GM21723 (cell line): ENCODE results near the gene LCOR.
A peak's percentile ranks its signal among the peaks of the same experiment; 100 is the strongest.
"Not testable (repeated sequence)": the region's sequence is repeated elsewhere in the genome, so short reads cannot be mapped to it uniquely, and the experiment has no call there.

Experiments used
- ATAC-seq: cut with Tn5 transposase; IDR thresholded peaks from one replicate; pipeline ENCODE4 v1.9.1; 2021; ENCODE audit warnings: mild to moderate bottlenecking, moderate library complexity; ENCODE audit not compliant: unreplicated experiment

LCOR gene

GRCh38 chr10:97028126-97028831 is 196.2 kb downstream of the LCOR start:
- no peak for ATAC-seq

DNA sequence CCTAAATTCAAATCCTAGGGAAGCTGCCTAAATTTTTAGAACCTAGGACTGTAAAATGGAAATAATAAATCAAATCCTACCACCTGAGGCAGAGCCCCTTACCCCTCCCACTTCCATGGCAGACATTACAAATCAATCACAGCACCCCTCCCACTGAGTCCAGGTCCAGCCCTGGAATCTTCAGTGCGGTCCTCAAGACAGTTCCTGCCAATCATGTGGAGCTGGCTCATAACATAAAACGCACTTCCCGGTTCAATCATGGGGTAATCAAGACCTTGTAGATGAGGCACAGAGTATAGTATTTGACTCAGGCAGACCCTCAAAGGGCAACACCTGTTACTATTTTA is 196.7 kb downstream of the LCOR start:
- ATAC-seq: no peak

GRCh38 chr10:97029271-97029670 is 197.2 kb downstream of the LCOR start:
- no peak for ATAC-seq

GRCh38 chr10:97030894-97031293 is 198.8 kb downstream of the LCOR start:
- no peak for ATAC-seq

- ATAC-seq: no peak
Measured at GRCh38 chr10:97031459-97031858, 199.4 kb downstream of the LCOR start.

- ATAC-seq: no peak
Measured at GRCh38 chr10:97032624-97033023, 200.5 kb downstream of the LCOR start.

DNA sequence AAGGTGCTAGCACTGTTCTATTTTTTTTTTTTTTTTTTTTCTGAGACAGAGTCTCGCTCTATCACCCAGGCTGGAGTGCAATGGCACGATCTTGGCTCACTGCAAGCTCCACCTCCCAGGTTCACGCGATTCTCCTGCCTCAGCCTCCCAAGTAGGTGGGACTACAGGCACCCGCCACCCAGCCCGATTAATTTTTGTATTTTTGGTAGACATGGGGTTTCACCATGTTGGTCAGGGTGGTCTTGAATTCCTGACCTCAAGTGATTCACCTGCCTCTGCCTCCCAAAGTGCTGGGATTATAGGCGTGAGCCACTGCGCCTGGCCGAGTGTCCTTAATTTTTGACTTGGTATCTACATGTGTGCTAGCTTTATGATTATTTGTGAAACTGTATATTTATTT is 201.7 kb downstream of the LCOR start:
- not testable (repeated sequence) for ATAC-seq

DNA sequence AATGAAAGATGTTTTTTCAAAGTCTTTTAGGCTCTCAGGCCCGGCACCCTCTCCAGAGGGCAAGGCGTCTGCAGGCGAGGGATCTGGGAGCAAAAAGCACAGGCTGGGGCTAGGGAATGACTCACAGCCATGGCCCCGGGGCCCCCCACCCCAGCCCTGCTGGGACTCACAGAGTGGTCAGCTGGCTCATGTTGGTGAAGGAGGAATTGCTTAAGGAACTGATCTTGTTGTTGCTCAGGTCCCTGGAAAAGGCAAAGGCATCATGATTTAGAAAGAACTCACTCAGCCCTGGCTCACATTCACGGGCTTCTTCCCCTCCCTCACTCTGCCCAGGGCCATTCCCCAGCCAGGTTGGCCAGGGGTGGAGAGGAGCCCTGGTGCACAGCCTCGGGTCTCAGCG is 202.2 kb downstream of the LCOR start:
- ATAC-seq: no peak

DNA sequence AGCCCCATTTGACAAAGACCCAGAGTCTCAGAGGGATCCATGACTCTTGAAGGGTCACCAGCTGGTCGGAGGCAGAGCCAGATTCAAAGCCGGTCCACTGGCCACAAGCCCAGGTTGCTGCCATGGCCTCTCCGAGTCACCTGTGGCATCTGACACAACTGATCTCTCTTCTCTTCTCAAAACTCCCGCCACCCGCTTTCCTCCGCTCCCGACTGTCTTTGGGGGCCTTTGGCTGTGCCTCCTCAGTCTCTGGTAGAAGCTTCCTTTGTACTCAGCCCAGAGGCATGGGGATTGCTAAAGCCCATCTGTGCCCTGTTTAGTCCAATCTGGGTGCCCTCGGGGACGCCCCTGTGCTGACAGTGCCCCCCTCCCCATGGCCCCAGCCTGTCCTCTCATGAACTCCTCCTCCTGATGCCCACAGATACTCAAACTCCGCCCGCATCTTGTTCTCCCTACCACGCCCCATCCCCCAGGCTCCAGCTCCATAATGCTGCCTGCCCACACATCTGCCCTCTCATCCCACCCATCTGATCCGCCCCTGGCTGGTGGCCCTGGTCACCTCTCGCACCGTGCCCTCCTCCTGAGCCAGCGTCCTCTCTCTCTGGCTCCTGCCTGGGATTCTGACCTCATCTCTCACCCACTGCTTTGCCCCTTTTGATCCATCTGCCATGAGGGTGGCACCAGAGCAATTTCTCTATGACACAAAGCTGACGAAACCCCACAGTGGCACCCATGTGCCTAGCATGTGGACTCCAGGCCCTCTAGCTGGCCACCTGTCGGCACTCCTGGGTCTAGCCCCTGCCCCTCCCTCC is 203.1 kb downstream of the LCOR start:
- no peak for ATAC-seq

GRCh38 chr10:97037365-97038361 is 205.6 kb downstream of the LCOR start:
- peak; percentile 77 for ATAC-seq

GRCh38 chr10:97038688-97039087 is 206.6 kb downstream of the LCOR start:
- no peak for ATAC-seq

- ATAC-seq: no peak
Measured at GRCh38 chr10:97039538-97040247, 207.6 kb downstream of the LCOR start.

GRCh38 chr10:97040248-97040584 is 208.1 kb downstream of the LCOR start:
- ATAC-seq: no peak

GRCh38 chr10:97040706-97041105 is 208.6 kb downstream of the LCOR start:
- no peak for ATAC-seq

DNA sequence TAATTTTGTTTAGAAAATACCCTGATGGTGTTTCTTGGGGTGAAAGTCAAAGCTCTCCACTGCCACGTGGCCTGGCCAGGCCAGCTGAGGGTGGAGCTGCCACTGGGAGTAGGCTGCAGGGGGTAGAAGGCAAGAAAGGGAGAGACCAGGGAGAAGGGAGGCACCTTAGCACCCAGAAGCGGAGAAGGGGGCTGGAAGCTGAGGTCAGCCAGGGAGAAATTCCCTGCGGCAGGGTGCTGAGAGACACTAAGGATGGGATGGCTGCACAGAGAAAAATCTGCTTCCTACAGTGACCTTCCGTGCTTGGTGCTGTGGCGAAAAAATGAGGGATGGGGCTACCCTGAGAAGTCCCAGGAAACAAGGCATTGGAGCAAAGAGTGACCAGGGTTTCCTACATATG is 210.0 kb downstream of the LCOR start:
- no peak for ATAC-seq

DNA sequence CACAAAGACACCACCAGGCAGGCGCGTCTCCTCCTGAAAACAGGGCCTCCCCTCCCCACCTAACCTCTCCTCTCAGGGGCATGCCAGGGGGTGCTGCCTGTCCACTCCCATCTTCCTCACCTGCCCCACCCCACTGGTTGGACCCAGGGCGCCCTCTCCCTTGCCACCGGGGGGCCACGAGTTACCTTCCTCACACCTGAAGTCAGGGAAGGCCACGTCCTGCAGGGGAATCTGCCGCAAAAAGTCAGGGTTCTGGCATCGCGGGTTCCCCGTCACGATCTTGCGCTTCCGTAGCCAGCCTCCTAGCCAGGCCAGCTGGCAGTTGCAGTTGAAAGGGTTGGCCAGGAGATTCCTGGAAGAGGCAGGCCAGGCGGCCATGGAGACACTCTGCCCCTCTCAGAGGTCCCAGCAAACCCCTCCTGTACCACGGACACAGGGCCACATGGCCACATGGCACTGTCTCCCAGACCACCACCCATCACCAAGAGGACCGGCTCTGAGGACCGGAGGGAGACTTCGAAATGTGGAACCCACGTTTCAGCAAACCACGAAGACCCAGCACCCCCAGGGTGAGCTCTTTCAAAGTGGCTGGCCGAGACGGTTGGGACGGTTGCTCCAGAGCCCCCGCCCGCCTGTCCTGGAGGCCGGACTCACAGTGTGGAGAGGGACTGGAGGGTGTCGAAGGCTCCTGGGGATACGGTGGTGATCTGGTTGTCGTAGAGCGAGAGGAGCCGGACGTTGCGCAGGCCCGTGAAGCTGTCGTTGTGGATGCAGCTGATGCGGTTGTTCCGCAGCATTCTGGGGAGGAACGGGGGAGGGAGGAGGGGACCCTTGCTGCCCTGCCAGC is 210.8 kb downstream of the LCOR start:
- no peak for ATAC-seq

DNA sequence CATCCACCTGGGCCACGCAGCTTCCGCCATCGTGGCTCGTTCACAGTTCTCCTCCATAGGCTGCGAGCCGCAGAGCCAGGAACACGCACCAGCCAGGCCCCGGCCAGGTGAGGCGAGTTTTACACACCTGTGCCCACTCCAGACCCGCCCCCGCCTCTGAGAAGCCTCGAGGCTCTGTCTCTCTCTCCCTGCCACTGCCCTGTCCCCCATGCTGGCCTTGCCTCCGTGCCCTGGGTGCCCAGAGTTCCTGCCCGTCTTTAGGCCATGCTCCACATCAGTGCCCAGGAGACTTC is 211.4 kb downstream of the LCOR start:
- no peak for ATAC-seq
